Memory B cell (primary cell): ENCODE results near the gene RALY.

Experiments used
- ATAC-seq: fragments of 150-1000 bp; cut with Tn5 transposase; 2 replicates; pipeline ENCODE4 v1.10.0; 2021; ENCODE audit warnings: low read depth, mild to moderate bottlenecking, moderate library complexity
- DNase-seq, 2 donors: peaks; one replicate each; pipeline ENCODE4 v3.0.0; 2022; ENCODE audit warnings: low spot score in 2 of 2
- H3K27ac Mint-ChIP-seq: one replicate; pipeline ENCODE4 v1.8.0; 2022; ENCODE audit warnings: mild to moderate bottlenecking, moderate library complexity, mixed read lengths
- H3K27me3 Mint-ChIP-seq: one replicate; pipeline ENCODE4 v1.8.0; 2022; ENCODE audit warnings: mixed read lengths
- H3K36me3 Mint-ChIP-seq: one replicate; pipeline ENCODE4 v1.8.0; 2022; ENCODE audit warnings: mild to moderate bottlenecking, mixed read lengths
- H3K4me1 Mint-ChIP-seq: one replicate; pipeline ENCODE4 v1.8.0; 2022; ENCODE audit warnings: mixed read lengths
- H3K4me3 Mint-ChIP-seq: one replicate; pipeline ENCODE4 v1.8.0; 2022; ENCODE audit warnings: mild to moderate bottlenecking, moderate library complexity, mixed read lengths
- H3K9me3 Mint-ChIP-seq: one replicate; pipeline ENCODE4 v1.8.0; 2022; ENCODE audit warnings: mixed read lengths

The RALY gene

GRCh38 chr20:34058831-34059230 lies 65.1 kb downstream of the RALY start:
- peaks cover 49% of the 10 kb centered on the region for H3K4me1 Mint-ChIP-seq
- peaks cover 9% of the 10 kb centered on the region for H3K36me3 Mint-ChIP-seq
- no peaks in the 10 kb centered on the region for H3K27me3 Mint-ChIP-seq
- DNase-seq (peak in 1 of 2 donors; percentile 36), ATAC-seq (peak; percentile 96)
- H3K9me3 Mint-ChIP-seq: no peaks in the 10 kb centered on the region
- H3K27ac Mint-ChIP-seq: peak overlapping the region; percentile 93
- no peak overlapping the region for H3K4me3 Mint-ChIP-seq

DNA sequence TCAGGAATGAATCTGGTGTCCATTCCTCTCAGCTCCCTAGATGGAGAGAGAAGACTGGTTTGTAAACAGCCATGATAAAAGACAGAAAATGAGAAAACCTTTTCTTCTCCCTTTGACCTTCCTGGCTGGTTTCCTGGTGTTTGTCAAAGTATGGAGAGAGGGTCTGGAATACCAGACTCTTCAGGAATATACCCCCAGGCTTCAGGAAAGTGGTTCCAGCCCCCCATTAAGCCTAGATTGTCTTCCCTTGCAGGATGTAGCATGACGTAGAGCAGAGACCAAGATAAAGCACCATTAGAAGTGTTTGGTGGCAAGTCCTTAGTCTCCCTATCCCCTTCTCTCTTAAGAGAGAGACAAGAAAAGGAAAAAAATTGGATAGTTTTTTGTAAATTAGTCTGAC lies 67.3 kb downstream of the RALY start:
- Mint-ChIP-seq H3K27me3 (no peaks in the 10 kb centered on the region), H3K9me3 (no peaks in the 10 kb centered on the region), H3K27ac (peak overlapping the region; percentile 56), H3K4me3 (no peak overlapping the region), H3K4me1 (peaks cover 41% of the 10 kb centered on the region), H3K36me3 (peaks cover 8% of the 10 kb centered on the region)
- DNase-seq: no peak
- ATAC-seq: no peak

DNA sequence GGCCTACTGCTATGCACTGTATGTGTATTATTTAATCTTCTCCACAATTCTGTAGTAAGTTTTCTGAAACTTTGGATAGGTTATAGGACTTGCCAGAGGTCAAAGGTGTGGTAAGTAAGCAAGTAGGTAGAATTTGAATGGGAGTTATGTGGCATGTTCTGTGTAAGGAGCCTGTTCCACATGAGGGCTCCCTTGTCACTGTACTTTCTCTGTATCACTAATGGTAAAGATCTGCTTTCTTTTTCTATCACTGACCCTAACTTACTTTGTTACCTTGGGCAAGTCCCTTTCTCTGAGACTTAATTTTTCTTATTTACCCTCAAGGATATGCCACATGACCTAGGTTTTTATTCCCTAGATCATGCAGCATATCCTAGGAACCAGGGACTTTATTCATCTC lies 68.0 kb downstream of the RALY start:
- no peak for ATAC-seq
- H3K27ac Mint-ChIP-seq: peak overlapping the region; percentile 56

DNA sequence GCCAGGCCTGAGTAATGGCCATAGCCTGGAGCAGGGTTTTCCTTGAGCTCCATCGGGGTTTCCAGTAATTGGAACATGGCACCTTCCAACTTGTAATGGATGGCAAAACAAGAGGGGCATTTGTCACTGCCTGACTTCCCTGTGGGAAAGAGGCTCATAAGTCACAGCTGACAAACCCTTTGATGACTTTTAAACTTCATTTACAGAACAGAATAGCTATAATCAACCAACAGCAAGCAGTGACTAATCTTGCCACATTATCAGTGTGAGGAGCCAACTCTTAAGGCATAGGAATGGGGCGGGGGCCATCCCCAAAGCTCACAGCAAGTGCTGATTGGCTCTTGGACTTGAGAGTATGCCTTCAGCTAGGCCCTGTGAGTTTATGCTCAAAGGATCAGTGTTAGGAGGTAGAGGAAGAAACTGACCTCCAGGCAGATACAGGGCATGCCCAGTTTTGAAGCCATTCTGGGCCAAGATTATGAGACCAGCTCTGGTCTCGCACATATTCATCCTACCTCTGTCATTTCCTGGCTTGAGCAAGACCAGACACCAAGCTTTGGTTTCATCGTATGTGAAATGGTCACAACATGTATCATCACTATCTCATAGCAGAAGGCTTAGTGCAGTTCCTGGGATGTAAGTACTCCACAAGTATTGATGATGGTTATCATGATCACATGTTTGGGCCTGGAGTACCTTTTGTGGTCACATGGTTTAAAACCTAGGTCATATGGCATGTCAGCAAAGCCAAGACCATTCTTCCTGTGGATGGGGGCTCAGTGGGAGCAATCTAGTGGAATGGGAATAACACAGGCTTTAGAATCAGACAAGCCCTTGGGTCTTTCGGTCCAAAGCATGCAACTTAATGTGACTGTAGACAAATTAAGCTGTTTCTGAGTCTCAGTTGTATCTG lies 69.1 kb downstream of the RALY start:
- H3K4me1 Mint-ChIP-seq: peaks cover 32% of the 10 kb centered on the region
- DNase-seq (no peak), ATAC-seq (no peak)
- peaks cover 7% of the 10 kb centered on the region for H3K36me3 Mint-ChIP-seq
- H3K27ac Mint-ChIP-seq: peak overlapping the region; percentile 56
- H3K27me3 Mint-ChIP-seq: no peaks in the 10 kb centered on the region
- H3K9me3 Mint-ChIP-seq: no peaks in the 10 kb centered on the region
- no peak overlapping the region for H3K4me3 Mint-ChIP-seq

More for the DNA sequence above, 68.0 kb downstream of the RALY start:
- DNase-seq: no peak
- Mint-ChIP-seq H3K4me1 (peaks cover 35% of the 10 kb centered on the region), H3K9me3 (no peaks in the 10 kb centered on the region), H3K27me3 (no peaks in the 10 kb centered on the region), H3K36me3 (peaks cover 7% of the 10 kb centered on the region), H3K4me3 (no peak overlapping the region)

DNA sequence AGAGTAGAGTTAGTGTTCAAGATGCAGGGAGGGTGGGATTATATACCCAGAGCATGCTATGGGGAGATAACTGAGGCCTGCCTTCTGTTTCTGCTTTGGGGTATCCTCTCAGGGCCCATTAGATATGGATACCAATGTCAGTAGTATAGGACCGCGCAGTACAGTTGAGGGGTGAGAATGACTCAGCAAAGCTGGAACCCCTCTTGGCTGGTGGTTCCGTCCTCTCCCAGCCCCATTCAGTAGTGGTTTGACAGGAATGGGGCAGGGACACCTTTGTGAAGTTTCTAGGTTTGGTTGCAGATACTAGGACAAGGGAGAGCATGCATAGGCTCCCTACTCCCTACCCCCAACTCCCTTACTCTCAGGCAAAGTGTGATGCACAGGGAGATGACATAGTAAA lies 70.6 kb downstream of the RALY start:
- no peaks in the 10 kb centered on the region for H3K9me3 Mint-ChIP-seq
- no peak overlapping the region for H3K27ac Mint-ChIP-seq
- DNase-seq (no peak), ATAC-seq (no peak)
- no peak overlapping the region for H3K4me3 Mint-ChIP-seq
- H3K27me3 Mint-ChIP-seq: no peaks in the 10 kb centered on the region
- peaks cover 5% of the 10 kb centered on the region for H3K36me3 Mint-ChIP-seq
- peaks cover 28% of the 10 kb centered on the region for H3K4me1 Mint-ChIP-seq

DNA sequence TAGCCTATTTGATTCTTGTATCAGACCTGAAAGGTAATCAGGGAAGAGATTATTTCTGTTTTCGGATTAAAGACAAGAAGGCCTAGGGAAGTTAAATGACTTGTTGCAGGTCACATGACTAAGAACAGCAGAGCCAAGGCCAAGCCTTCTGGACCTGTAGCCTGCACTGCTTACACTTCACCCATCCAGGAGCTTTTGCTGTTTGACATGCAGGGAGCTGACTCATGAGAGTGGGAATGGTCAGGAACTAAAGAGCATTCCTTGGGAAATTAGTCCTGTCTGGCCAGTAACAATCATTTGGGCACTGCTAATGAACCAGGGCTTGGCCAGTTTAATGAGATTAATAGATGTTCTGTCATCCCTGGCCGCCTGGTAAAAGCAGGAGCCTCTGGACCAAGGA lies 71.5 kb downstream of the RALY start:
- no peak overlapping the region for H3K4me3 Mint-ChIP-seq
- peaks cover 5% of the 10 kb centered on the region for H3K36me3 Mint-ChIP-seq
- H3K4me1 Mint-ChIP-seq: peaks cover 26% of the 10 kb centered on the region
- ATAC-seq (no peak), DNase-seq (no peak)
- H3K9me3 Mint-ChIP-seq: no peaks in the 10 kb centered on the region
- peak overlapping the region; percentile 36 for H3K27ac Mint-ChIP-seq
- H3K27me3 Mint-ChIP-seq: no peaks in the 10 kb centered on the region

DNA sequence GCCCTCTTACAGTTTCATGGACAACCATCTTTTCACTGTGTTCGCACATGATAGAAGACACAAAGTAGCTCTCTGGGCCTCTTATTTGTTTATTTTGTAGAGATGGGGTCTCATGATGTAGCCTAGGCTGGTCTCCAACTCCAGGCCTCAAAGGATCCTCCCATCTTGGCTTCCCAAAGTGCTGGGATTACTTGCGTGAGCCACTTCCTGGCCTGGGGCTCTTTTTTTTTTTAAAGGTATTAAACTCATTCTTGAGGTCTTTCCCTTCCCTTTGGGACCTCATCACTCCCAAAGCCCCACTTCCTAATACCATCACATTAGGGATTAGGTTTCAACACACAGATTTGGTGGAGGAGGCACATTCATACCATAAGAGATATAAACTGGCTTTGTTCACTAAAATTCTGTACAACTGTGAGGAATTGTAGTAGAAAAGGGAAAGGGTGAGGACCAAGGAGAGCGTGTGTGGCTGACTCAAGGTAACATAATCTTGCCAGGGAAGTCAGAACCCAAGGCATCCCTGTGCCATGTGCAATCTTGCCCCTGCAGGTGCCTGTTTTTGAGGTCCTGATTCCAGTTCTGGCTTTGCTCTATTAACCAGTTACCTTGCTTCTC lies 72.9 kb downstream of the RALY start:
- Mint-ChIP-seq H3K4me3 (no peak overlapping the region), H3K27me3 (no peaks in the 10 kb centered on the region), H3K36me3 (peaks cover 2% of the 10 kb centered on the region), H3K4me1 (peaks cover 22% of the 10 kb centered on the region), H3K27ac (no peak overlapping the region), H3K9me3 (no peaks in the 10 kb centered on the region)
- DNase-seq (no peak), ATAC-seq (no peak)

- no peak overlapping the region for H3K4me3 Mint-ChIP-seq
- peak overlapping the region; percentile 54 for H3K27ac Mint-ChIP-seq
- H3K36me3 Mint-ChIP-seq: peaks cover 5% of the 10 kb centered on the region
- peaks cover 19% of the 10 kb centered on the region for H3K4me1 Mint-ChIP-seq
- H3K9me3 Mint-ChIP-seq: no peaks in the 10 kb centered on the region
- no peaks in the 10 kb centered on the region for H3K27me3 Mint-ChIP-seq
- DNase-seq: no peak
- ATAC-seq: no peak
Observed at GRCh38 chr20:34068001-34068400, 74.3 kb downstream of the RALY start.

- Mint-ChIP-seq H3K4me3 (no peak overlapping the region), H3K27ac (peak overlapping the region; percentile 68), H3K36me3 (peaks cover 6% of the 10 kb centered on the region), H3K9me3 (no peaks in the 10 kb centered on the region), H3K4me1 (peaks cover 19% of the 10 kb centered on the region), H3K27me3 (no peaks in the 10 kb centered on the region)
- DNase-seq: peak; percentile 37 to 44
- peak; percentile 98 for ATAC-seq
Observed at GRCh38 chr20:34069341-34070078, 75.8 kb downstream of the RALY start.

GRCh38 chr20:34070079-34070439 lies 76.3 kb downstream of the RALY start:
- DNase-seq (no peak), ATAC-seq (no peak)
- Mint-ChIP-seq H3K9me3 (no peaks in the 10 kb centered on the region), H3K27me3 (no peaks in the 10 kb centered on the region), H3K36me3 (peaks cover 3% of the 10 kb centered on the region), H3K27ac (no peak overlapping the region), H3K4me3 (no peak overlapping the region), H3K4me1 (peaks cover 17% of the 10 kb centered on the region)

DNA sequence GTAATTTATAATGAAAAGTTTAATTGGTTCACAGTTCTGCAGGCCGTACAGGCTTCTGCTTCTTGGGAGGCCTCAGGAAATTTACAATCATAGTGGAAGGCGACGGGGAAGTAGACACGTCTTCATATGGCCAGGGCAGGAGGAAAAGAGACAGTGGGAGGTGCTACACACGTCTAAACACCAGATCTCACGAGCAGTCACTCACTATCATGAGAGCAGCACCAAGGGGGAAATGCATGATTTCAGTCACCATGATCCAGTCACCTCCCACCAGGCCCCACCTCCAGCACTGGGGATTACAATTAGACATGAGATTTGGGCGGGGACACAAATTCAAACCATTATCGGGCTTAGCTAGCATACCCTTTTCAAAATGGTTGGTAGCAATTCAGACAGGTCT lies 77.1 kb downstream of the RALY start:
- Mint-ChIP-seq H3K4me3 (no peak overlapping the region), H3K4me1 (peaks cover 17% of the 10 kb centered on the region), H3K9me3 (no peaks in the 10 kb centered on the region), H3K27me3 (no peaks in the 10 kb centered on the region), H3K36me3 (peaks cover 5% of the 10 kb centered on the region), H3K27ac (peak overlapping the region; percentile 32)
- DNase-seq (no peak), ATAC-seq (no peak)

DNA sequence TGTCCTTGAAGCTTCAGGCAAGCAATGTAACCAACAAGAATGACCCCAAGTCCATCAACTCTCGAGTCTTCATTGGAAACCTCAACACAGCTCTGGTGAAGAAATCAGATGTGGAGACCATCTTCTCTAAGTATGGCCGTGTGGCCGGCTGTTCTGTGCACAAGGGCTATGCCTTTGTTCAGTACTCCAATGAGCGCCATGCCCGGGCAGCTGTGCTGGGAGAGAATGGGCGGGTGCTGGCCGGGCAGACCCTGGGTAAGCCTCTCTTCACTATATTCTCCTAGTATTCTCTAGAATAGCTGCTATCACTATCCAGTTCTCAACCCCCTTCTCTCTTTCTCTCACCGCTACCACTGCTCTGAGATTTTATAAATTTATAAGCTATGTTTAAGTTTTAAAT lies 78.4 kb downstream of the RALY start:
- no peaks in the 10 kb centered on the region for H3K9me3 Mint-ChIP-seq
- no peak overlapping the region for H3K27ac Mint-ChIP-seq
- H3K27me3 Mint-ChIP-seq: no peaks in the 10 kb centered on the region
- H3K4me3 Mint-ChIP-seq: no peak overlapping the region
- no peak for DNase-seq
- peaks cover 17% of the 10 kb centered on the region for H3K4me1 Mint-ChIP-seq
- peaks cover 10% of the 10 kb centered on the region for H3K36me3 Mint-ChIP-seq
- ATAC-seq: no peak

DNA sequence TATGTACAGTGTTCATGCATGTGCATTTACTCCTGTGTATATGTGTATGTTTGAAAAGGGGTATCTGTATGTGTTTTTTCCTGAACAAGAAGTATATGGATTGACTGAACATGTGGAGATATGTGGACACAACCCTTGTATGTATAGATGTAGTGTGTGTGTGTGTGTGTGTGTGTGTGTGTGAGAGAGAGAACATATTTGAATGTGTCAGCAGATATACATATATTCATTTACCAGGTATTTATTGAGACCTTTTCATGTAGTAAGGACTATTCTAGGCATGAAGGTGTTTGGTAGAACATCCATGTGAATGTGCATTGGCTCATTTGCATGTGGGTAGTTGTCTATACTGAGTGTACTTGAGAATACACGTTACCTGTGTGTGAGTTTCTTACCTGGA lies 79.1 kb downstream of the RALY start:
- Mint-ChIP-seq H3K27ac (no peak overlapping the region), H3K4me1 (peaks cover 17% of the 10 kb centered on the region), H3K9me3 (no peaks in the 10 kb centered on the region), H3K36me3 (peaks cover 10% of the 10 kb centered on the region), H3K4me3 (no peak overlapping the region), H3K27me3 (no peaks in the 10 kb centered on the region)
- no peak for ATAC-seq
- DNase-seq: no peak

DNA sequence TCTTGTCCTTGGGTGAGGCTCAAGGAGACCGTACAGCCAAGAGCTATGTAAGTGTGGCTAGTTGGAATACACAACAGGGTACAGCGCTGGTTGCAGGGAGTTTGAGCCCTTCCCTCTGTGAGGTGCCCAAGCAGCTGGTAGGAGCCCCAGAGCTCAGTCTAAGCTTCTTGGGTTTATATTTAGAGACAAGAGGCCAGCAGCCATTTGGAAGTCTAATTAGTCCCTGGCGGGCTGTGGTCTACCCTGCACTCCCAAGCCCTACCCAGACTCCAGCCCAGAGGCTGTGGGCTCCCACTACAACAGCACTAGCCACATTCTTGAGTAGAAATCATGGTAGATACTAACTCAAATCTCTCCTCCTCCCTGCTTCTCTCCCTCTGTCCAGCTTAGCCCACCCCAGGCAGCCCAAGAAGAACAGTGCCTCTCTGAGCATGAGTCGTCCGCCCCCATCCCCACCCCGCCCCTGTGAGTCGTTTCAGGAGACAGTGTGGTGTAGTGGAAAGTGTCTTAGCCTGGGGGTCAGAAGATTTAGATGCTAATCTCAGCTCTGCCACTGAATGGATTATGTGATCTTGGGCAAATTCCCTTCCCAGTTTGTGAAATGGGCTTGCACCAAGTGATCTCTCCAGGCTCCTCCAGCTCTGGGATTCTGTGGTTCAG lies 80.5 kb downstream of the RALY start:
- Mint-ChIP-seq H3K36me3 (peaks cover 13% of the 10 kb centered on the region), H3K4me1 (peaks cover 8% of the 10 kb centered on the region), H3K4me3 (no peak overlapping the region), H3K27me3 (no peaks in the 10 kb centered on the region), H3K9me3 (no peaks in the 10 kb centered on the region), H3K27ac (no peak overlapping the region)
- ATAC-seq: no peak
- DNase-seq: no peak
